HepG2 (cell line): ENCODE results near the gene DDTL.
"Not testable (repeated sequence)": the region's sequence is repeated elsewhere in the genome, so short reads cannot be mapped to it uniquely, and the experiment has no call there.

ENCODE experiments used
- CTCF ChIP-seq: sonication (generic); formaldehyde crosslinking; IDR thresholded peaks from 2 replicates; pipeline ENCODE4 v1.5.0; 2020; ENCODE audit warnings: mild to moderate bottlenecking, missing genetic modification reagents, moderate library complexity
- HNF4A ChIP-seq: sonication (generic); formaldehyde crosslinking; IDR thresholded peaks from 2 replicates; pipeline ENCODE4 v1.4.0; 2020; ENCODE audit warnings: missing genetic modification reagents
- IRF1 ChIP-seq: sonication (generic); formaldehyde crosslinking; IDR thresholded peaks from 2 replicates; pipeline ENCODE4 v1.4.0; 2020; ENCODE audit warnings: low read depth, mild to moderate bottlenecking, missing genetic modification reagents
- KDM5A ChIP-seq: fragments of 200-600 bp; sonication (generic); IDR thresholded peaks from 2 replicates; pipeline ENCODE4 v1.7.0; 2018; ENCODE audit warnings: antibody characterized with exemption, mild to moderate bottlenecking, low read length, borderline replicate concordance
- NAIF1 ChIP-seq: sonication (generic); formaldehyde crosslinking; IDR thresholded peaks from 2 replicates; pipeline ENCODE4 v1.5.0; 2020; ENCODE audit warnings: mild to moderate bottlenecking, missing genetic modification reagents, borderline replicate concordance
- NR2F2 ChIP-seq: IDR thresholded peaks from 2 replicates; pipeline ENCODE4 v1.6.1; 2012; ENCODE audit warnings: low read depth, inconsistent platforms, borderline replicate concordance
- RAD21 ChIP-seq: fragments of 450-650 bp; formaldehyde crosslinking; IDR thresholded peaks from 2 replicates; pipeline ENCODE4 v1.5.0; 2020; ENCODE audit warnings: mild to moderate bottlenecking
- SMAD1 ChIP-seq: sonication (generic); formaldehyde crosslinking; IDR thresholded peaks from 2 replicates; pipeline ENCODE4 v1.4.0; 2020; ENCODE audit warnings: missing genetic modification reagents, low read depth, mild to moderate bottlenecking, borderline replicate concordance
- ZNF143 ChIP-seq: sonication (generic); formaldehyde crosslinking; IDR thresholded peaks from 2 replicates; pipeline ENCODE4 v1.4.0; 2020; ENCODE audit warnings: missing genetic modification reagents
- ZNF263 ChIP-seq: sonication (generic); formaldehyde crosslinking; IDR thresholded peaks from 2 replicates; pipeline ENCODE4 v1.4.0; 2020; ENCODE audit warnings: missing genetic modification reagents

GRCh38 chr22:23986538-23987178 lies 20.0 kb downstream of the DDTL start:
- not testable (repeated sequence) for TF ChIP-seq IRF1 (CRISPR knock-in tag); KDM5A; HNF4A (CRISPR knock-in tag); NR2F2; CTCF; ZNF263 (CRISPR knock-in tag); RAD21 (CRISPR knock-in tag); NAIF1 (CRISPR knock-in tag); SMAD1 (CRISPR knock-in tag); ZNF143 (CRISPR knock-in tag)
